ENCODE data around the gene COMP.
"Not testable (repeated sequence)": the region's sequence is repeated elsewhere in the genome, so short reads cannot be mapped to it uniquely, and the experiment has no call there.

The COMP gene

GRCh38 chr19:18790566-18791314, at the start of gene COMP:
Gene COMP (minus strand): TSS chr19:18791305. CDS start chr19:18791269, 36 bp downstream.
- no peak for DNase-seq

GRCh38 chr19:18840288-18841267, 49.5 kb upstream of the COMP start:
- DNase-seq: no peak

GRCh38 chr19:18839465-18840287, 48.6 kb upstream of the COMP start:
- no peak for DNase-seq

GRCh38 chr19:18834644-18834984, 43.5 kb upstream of the COMP start:
- DNase-seq: no peak

- no peak for DNase-seq
Measured at GRCh38 chr19:18833849-18834643, 42.9 kb upstream of the COMP start.

GRCh38 chr19:18833141-18833476, 42.0 kb upstream of the COMP start:
- DNase-seq: no peak

GRCh38 chr19:18832306-18833140, 41.4 kb upstream of the COMP start:
- DNase-seq: no peak

- peak; percentile 93 for DNase-seq
Measured at GRCh38 chr19:18831524-18832305, 40.6 kb upstream of the COMP start, which contains the start of gene UPF1. Gene UPF1 (plus strand): TSS chr19:18831959. CDS start chr19:18832210, 251 bp downstream.

GRCh38 chr19:18830488-18830887, 39.4 kb upstream of the COMP start:
- DNase-seq: no peak

- DNase-seq: no peak
Measured at GRCh38 chr19:18828786-18829185, 37.7 kb upstream of the COMP start.

GRCh38 chr19:18817574-18817973, 26.5 kb upstream of the COMP start:
- no peak for DNase-seq

- not testable (repeated sequence) for DNase-seq
Measured at GRCh38 chr19:18816645-18817044, 25.5 kb upstream of the COMP start.

GRCh38 chr19:18815673-18816072, 24.6 kb upstream of the COMP start:
- DNase-seq: no peak

GRCh38 chr19:18814063-18814462, 23.0 kb upstream of the COMP start:
- no peak for DNase-seq

- not testable (repeated sequence) for DNase-seq
Measured at GRCh38 chr19:18811638-18812037, 20.5 kb upstream of the COMP start.

- no peak for DNase-seq
Measured at GRCh38 chr19:18809149-18809868, 18.2 kb upstream of the COMP start.

GRCh38 chr19:18807861-18808331, 16.8 kb upstream of the COMP start:
- no peak for DNase-seq

GRCh38 chr19:18804643-18805042, 13.5 kb upstream of the COMP start:
- DNase-seq: no peak

GRCh38 chr19:18804139-18804601, 13.1 kb upstream of the COMP start:
- no peak for DNase-seq
